NCI-H2107 (cell line): ENCODE results near the gene RCE1.

Source experiments
- DNase-seq: peaks from one replicate; lab custom pipeline; 2025; lab: John Stamatoyannopoulos, UW

Gene RCE1

GRCh38 chr11:66857234-66857926, 14.1 kb downstream of the RCE1 start:
- DNase-seq = no peak

GRCh38 chr11:66857927-66858185, 14.6 kb downstream of the RCE1 start:
- no peak for DNase-seq

DNA sequence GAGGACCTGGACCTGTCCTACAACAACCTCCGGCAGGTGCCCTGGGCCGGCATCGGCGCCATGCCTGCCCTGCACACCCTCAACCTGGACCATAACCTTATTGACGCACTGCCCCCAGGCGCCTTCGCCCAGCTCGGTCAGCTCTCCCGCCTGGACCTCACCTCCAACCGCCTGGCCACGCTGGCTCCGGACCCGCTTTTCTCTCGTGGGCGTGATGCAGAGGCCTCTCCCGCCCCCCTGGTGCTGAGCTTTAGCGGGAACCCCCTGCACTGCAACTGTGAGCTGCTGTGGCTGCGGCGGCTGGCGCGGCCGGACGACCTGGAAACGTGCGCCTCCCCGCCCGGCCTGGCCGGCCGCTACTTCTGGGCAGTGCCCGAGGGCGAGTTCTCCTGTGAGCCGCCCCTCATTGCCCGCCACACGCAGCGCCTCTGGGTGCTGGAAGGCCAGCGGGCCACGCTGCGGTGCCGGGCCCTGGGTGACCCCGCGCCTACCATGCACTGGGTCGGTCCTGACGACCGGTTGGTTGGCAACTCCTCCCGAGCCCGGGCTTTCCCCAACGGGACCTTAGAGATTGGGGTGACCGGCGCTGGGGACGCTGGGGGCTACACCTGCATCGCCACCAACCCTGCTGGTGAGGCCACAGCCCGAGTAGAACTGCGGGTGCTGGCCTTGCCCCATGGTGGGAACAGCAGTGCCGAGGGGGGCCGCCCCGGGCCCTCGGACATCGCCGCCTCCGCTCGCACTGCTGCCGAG, 15.1 kb downstream of the RCE1 start:
- DNase-seq = no peak

GRCh38 chr11:66858939-66859685, 15.9 kb downstream of the RCE1 start:
- no peak for DNase-seq

DNA sequence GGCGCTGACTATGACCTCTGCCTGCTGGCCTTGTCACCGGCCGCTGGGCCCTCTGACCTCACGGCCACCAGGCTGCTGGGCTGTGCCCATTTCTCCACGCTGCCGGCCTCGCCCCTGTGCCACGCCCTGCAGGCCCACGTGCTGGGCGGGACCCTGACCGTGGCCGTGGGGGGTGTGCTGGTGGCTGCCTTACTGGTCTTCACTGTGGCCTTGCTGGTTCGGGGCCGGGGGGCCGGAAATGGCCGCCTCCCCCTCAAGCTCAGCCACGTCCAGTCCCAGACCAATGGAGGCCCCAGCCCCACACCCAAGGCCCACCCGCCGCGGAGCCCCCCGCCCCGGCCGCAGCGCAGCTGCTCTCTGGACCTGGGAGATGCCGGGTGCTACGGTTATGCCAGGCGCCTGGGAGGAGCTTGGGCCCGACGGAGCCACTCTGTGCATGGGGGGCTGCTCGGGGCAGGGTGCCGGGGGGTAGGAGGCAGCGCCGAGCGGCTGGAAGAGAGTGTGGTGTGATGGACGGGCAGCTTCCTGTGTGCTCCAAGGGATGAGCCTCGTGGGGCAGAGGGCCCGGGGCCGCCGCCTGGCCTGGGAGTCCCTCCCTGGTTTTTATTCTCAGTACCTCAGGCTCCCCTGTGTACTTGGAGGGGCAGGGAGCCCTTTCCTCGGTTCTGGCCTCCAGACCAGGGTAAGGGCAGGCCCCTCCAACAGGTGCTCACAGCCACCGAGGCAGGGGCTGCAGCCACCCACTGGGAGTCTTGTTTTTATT, 16.6 kb downstream of the RCE1 start:
- DNase-seq = no peak

DNA sequence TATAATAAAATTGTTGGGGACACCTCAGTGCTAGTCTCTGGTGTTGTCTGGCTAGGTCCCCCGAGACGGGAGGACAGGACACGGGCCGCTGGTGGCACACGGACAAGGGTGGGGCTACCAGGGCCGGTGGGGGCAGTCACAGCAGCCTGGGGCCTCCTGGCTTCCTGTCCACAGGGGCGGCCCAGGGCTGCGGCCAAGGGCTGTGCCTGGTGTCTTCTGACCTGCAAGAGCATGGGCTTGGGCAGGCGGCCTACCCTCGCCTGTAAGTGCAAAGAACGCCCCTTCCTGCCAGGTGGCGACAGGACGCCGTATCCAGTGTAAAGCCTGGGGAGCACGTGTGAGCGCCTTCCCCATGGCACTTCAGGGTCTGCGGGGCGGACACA, 17.2 kb downstream of the RCE1 start:
- no peak for DNase-seq

DNA sequence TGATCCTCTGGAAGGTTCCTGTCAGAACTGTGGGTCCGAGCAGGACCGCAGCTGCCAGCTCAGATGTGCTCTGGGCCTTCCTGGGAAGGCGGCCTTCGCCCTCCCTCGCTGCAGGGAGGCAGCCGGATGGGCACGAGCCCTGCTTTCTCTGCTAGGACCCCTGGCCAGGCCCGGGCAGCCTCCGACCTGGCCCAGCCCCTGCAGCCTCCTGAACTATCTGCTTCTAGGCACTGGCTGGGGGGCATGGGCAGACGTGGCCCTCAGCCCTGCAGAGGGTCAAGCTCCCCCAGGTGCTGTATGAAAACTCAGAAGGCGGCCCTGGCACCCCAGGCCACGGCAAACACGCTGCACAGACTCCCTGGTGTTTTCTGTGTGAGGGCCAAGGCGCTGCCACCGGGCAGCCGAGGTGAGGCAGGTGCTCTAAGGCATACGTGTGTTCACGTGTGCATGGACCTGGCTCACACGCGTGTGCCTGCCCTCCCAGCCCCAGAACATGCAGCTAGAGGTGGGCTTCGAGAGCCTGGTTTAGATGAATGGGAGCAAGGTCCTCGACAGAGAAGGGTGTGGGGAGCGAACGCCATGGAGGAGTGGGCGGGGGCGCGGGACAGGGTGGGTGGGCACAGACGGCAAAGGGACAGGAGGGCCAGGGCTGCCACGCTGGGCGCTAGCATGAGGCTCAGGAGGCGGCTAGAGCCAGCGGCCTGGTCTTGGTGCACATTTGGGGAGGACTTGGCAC, 18.0 kb downstream of the RCE1 start:
- DNase-seq = no peak

- DNase-seq = no peak
Observed at GRCh38 chr11:66861774-66862558, 18.7 kb downstream of the RCE1 start.

DNA sequence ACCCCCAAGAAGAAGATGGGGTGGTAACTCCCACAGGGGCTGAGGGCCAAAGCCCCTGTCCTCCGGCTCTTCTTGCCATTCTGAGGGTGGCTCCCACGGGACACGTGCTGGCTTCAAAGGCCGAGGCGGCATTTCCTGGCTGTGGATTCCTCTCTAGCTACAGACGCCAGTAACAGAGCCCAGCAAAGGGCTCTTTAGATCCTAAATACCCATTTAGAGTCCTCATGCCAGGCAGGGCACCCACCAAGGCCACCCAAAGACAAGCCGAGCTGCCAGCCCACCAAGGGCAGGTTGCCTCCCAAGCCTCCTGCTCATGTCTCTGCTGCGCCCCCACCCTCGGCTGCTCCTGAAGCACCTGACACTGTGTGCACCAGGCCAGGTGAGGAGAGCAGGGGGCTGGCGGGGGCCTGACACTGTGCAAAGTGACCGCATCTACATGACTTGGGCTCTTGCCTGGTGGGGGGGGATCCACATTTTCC, 19.4 kb downstream of the RCE1 start:
- DNase-seq = no peak

DNA sequence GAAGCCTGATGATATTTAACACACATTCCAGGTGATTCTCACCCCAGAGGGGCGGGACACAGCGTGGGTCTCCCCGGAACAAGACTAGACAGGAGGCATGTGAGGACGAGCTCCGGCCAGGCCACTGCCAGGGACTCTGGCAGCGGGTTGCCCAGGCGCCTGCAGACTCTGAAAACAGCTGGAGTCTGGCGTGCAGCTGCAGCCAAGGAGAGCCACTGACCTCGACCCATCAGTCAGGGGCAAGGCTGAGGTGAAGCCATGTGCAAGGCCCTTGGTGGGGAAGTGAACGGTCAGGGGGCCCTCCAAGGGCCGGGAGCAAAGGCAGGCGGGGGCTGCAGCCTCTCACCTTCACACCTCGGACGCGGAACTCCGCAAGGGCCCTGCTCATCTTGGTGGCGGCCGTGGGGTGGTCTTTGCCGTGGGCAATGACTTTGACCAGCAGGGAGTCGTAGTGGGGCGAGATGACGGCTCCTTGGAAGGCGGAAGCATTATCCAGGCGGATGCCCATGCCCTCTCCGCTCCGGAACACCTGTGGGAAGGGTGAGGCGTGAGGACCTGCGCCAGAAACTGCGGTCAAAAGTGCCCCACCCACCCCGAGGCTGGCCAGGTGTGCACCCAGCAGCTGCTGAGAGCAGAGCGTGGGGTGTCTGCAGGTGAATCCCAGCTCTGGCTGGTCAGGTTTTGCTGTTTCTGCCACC, 20.3 kb downstream of the RCE1 start:
- DNase-seq = no peak

GRCh38 chr11:66864172-66864901, 21.1 kb downstream of the RCE1 start:
- DNase-seq = peak; percentile 45

- DNase-seq = no peak
Observed at GRCh38 chr11:66864924-66865697, 21.9 kb downstream of the RCE1 start.

DNA sequence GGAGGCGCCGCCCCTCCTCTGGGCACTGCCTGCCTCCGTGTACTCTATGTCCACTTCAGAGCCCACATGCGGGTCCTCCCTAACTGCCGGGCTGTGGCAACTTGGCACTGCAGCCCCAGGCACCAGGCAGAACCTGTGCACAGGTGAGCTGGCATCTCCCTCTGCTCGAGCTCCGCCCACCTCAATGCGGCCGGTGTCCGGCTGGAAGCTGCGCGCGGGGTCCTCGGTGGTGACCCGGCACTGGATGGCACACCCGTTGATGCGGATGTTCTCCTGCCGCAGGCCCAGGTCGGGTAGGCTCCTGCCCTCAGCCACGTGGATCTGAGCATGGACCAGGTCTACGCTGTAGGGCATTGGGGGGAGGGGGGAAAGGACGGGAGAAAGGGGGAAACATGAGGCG, 22.8 kb downstream of the RCE1 start:
- DNase-seq = no peak

- DNase-seq = no peak
Observed at GRCh38 chr11:66866511-66866986, 23.3 kb downstream of the RCE1 start.

DNA sequence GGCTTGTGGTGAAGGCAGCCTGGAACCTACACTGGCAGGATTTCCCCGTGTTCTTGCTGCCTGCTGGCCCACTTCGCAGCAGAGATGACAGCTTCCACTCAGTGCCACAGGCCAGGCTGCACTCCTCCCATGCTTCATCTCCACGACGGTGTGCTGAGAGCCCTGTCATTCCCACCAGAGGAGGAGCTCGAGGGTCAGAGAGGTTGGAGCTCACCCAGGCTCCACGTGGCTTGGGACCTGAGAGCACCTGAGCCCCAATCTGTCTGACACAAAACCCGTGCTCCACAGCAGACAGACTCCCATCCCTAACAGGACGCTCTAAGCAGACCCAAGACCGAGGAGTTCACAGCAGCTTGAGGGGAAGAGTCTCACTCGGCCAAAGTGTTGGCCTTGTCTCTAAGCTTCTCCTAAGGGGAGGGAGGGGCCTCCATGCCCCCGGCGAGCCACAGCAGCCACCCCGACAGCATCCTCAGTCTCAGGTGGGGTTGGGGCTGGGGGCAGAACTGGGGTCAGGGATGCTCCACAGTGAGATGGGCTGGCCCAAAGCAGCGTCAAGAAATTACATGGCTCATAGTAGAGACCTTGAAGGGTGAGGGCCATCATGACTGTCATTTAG, 24.3 kb downstream of the RCE1 start:
- no peak for DNase-seq

DNA sequence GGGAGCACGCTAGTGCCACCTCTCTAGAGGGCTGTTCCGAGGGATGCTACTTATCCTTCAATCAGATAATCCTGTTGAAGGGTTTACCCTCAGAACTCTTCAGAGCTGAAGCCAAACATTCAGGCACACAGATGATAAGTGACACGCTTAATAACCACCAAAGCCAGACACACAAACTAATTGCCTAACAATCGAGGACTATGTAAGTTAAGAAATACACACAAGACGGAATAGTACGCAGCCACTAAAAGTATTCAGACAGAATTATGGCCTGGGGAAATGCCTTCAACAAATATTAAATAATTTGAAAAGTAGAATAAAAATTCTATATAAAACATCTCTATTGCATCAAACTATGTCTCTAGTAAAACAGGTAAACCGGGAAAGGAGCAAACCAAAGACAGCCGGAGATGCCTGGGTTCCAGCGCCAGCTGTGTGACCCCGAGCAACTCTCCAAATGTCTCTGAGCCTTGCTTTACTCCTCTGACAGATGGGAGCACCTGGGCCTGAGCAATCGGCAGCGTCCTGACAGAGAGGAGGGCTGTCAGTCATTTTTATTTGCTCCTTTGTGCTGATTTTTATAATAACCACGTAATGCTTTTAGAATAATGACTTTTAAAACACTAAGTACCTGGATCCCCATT, 25.0 kb downstream of the RCE1 start:
- no peak for DNase-seq

DNA sequence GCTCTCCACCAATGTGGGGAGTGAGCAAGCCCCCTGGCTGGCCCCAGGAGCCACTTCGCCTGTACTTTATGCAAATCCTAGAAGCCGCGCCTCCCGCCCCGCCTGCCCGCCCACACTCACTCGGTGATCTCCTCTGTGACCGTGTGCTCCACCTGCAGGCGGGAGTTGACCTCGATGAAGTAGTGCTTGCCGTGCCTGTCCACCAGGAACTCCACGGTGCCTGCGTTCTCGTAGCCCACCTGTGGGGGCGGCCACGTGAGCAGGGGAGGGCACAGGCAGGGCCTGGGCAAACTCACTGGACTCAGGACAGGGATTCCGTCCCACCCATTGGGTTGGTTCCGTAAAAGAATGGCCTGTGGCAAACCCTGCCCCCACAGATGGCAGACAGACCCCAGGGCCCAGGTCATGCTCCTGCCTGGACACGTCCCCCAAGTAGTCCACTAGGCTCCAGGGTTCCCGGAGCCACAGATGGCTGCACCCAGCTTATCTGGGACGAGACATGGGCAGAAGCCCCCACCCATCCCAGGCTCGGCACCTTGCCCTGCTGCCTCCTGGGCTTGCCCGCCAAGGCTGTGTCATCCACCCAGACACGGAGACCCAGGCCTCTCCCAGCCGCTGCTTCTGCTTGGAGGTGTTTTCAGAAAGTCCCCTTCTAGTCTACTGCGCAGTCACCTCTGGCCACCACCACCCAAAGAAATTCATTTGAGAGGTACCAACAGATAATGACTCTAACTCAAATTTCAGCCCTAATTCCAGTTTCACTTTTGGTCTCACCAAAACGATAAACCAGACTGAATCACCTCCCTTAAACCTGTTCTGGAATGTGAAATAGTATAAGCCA, 25.7 kb downstream of the RCE1 start:
- no peak for DNase-seq
